H1 (cell line): ENCODE measurements around the gene RTF2. TPM values are rescaled to one million over a fixed set of nuclear protein-coding genes. Genes with fewer than 3 reads are reported as not detected.
"Not testable (repeated sequence)": the region's sequence is repeated elsewhere in the genome, so short reads cannot be mapped to it uniquely, and the experiment has no call there.

Experiments
- CTCF ChIA-PET: fragments of 300-600 bp; sonication (Branson Sonifier 250); formaldehyde crosslinking; loops from one replicate; lab custom pipeline; 2021; ENCODE audit not compliant: partially characterized antibody; lab: Charles Lee
- POLR2A ChIA-PET: fragments of 300-600 bp; sonication (Branson Sonifier 250); formaldehyde crosslinking; loops from one replicate; lab custom pipeline; 2021; ENCODE audit warnings: inconsistent platforms; ENCODE audit not compliant: partially characterized antibody; lab: Charles Lee
- DNase-seq, 2 experiments: peaks; one replicate each; pipeline versions ENCODE4 v3.0.0 to v3.0.0-alpha.2; 2010 to 2022; ENCODE audit warnings: low spot score in 2 of 2, low read depth in 1 of 2, mixed read lengths in 1 of 2
- FAIRE-seq: peaks from 2 replicates; lab custom pipeline; 2011; peaks lifted over from hg19 to GRCh38; lab: Jason Lieb, UNC
- H2AFZ ChIP-seq: 2 replicates; pipeline ENCODE4 v1.8.1; 2012; ENCODE audit warnings: low read length, inconsistent platforms
- H2AK5ac ChIP-seq: 2 replicates; pipeline ENCODE4 v1.6.1; 2013; ENCODE audit warnings: low read depth, low read length
- H2BK120ac ChIP-seq: replicated peaks from 2 replicates; pipeline ENCODE3; 2013; ENCODE audit warnings: low read depth, low read length, inconsistent platforms
- H2BK12ac ChIP-seq: 2 replicates; pipeline ENCODE4 v1.6.1; 2013; ENCODE audit warnings: low read depth, low read length
- H2BK15ac ChIP-seq: 2 replicates; pipeline ENCODE4 v1.6.1; 2013; ENCODE audit warnings: low read length
- H2BK20ac ChIP-seq: 2 replicates; pipeline ENCODE4 v1.6.1; 2013; ENCODE audit warnings: low read length
- H2BK5ac ChIP-seq: 2 replicates; pipeline ENCODE4 v1.6.1; 2013; ENCODE audit warnings: low read depth, low read length
- H3K14ac ChIP-seq: 2 replicates; pipeline ENCODE4 v1.6.1; 2013; ENCODE audit warnings: inconsistent platforms; ENCODE audit not compliant: insufficient read length
- H3K18ac ChIP-seq: 2 replicates; pipeline ENCODE4 v1.6.1; 2013; ENCODE audit warnings: low read length; ENCODE audit errors: extremely low read depth
- H3K23ac ChIP-seq: 2 replicates; pipeline ENCODE4 v1.6.1; 2013; ENCODE audit warnings: inconsistent platforms; ENCODE audit not compliant: insufficient read length
- H3K23me2 ChIP-seq: 2 replicates; pipeline ENCODE4 v1.6.1; 2013; ENCODE audit warnings: low read depth, low read length
- H3K27ac ChIP-seq: 2 replicates; pipeline ENCODE4 v1.6.1; 2011; ENCODE audit warnings: low read depth, low read length, inconsistent platforms
- H3K27me3 ChIP-seq, 4 experiments: replicated peaks in 1 of 4; 1 replicate in 1 of 4; 2 replicates in 3 of 4; pipeline versions ENCODE4 v1.6.1 to v1.8.1; 2011 to 2013; ENCODE audit warnings: low read length in 3 of 4, mild to moderate bottlenecking in 3 of 4, inconsistent platforms in 2 of 4, mixed read lengths in 2 of 4, moderate library complexity in 1 of 4; ENCODE audit not compliant: control insufficient read depth in 3 of 4, insufficient read depth in 3 of 4; ENCODE audit errors: extremely low read depth in 1 of 4
- H3K36me3 ChIP-seq, 4 experiments: 2 replicates each; pipeline versions ENCODE4 v1.6.1 to v1.8.1; 2011 to 2013; ENCODE audit warnings: mild to moderate bottlenecking in 4 of 4, low read length in 3 of 4, moderate library complexity in 2 of 4, control low read depth in 1 of 4, inconsistent platforms in 1 of 4; ENCODE audit not compliant: insufficient read depth in 4 of 4, control insufficient read depth in 2 of 4
- H3K4ac ChIP-seq: replicated peaks from 2 replicates; pipeline ENCODE3; 2013; ENCODE audit warnings: low read length, low read depth, mixed read lengths, inconsistent platforms; ENCODE audit not compliant: insufficient read length
- H3K4me1 ChIP-seq, 4 experiments: replicated peaks in 1 of 4; 1 replicate in 1 of 4; 2 replicates in 3 of 4; pipeline versions ENCODE4 v1.6.1 to v1.8.1; 2011 to 2013; ENCODE audit warnings: low read length in 3 of 4, inconsistent platforms in 2 of 4, mixed read lengths in 1 of 4; ENCODE audit not compliant: insufficient read depth in 4 of 4, control insufficient read depth in 3 of 4
- H3K4me2 ChIP-seq, 2 experiments: 2 replicates each; pipeline versions ENCODE4 v1.6.1 to v1.8.1; 2011 to 2013; ENCODE audit warnings: low read depth in 2 of 2, low read length in 2 of 2, control low read depth in 1 of 2, inconsistent platforms in 1 of 2, mild to moderate bottlenecking in 1 of 2; ENCODE audit not compliant: insufficient read depth in 1 of 2
- H3K4me3 ChIP-seq, 4 experiments: fragments of 200-600, 300-600 bp in 1 of 4; sonication (generic), shearing (Covaris generic), sonication (Bioruptor Twin) in 1 of 4; 2 replicates each; pipeline versions ENCODE4 v1.5.1 to v1.8.1; 2011 to 2016; ENCODE audit warnings: low read length in 4 of 4, low read depth in 3 of 4, control low read depth in 2 of 4, inconsistent platforms in 2 of 4, mild to moderate bottlenecking in 2 of 4, mixed read lengths in 1 of 4, moderate library complexity in 1 of 4; ENCODE audit not compliant: insufficient read depth in 2 of 4; ENCODE audit errors: extremely low read depth in 1 of 4
- H3K56ac ChIP-seq: replicated peaks from 2 replicates; pipeline ENCODE3; 2013; ENCODE audit warnings: low read depth, mild to moderate bottlenecking, mixed read lengths, low read length, inconsistent platforms; ENCODE audit not compliant: insufficient read length
- H3K79me1 ChIP-seq: 2 replicates; pipeline ENCODE4 v1.6.1; 2013; ENCODE audit warnings: low read depth, low read length, control low read depth
- H3K79me2 ChIP-seq, 2 experiments: 2 replicates each; pipeline versions ENCODE4 v1.6.1 to v1.8.1; 2012 to 2013; ENCODE audit warnings: low read length in 2 of 2, mild to moderate bottlenecking in 2 of 2, inconsistent platforms in 1 of 2; ENCODE audit not compliant: insufficient read depth in 2 of 2, control insufficient read depth in 1 of 2
- H3K9ac ChIP-seq, 4 experiments: replicated peaks in 1 of 4; 1 replicate in 1 of 4; 2 replicates in 3 of 4; pipeline versions ENCODE4 v1.6.1 to v1.8.1; 2011 to 2013; ENCODE audit warnings: low read depth in 3 of 4, low read length in 3 of 4, control low read depth in 2 of 4, mild to moderate bottlenecking in 2 of 4, moderate library complexity in 2 of 4, inconsistent platforms in 1 of 4; ENCODE audit errors: extremely low read depth in 1 of 4
- H3K9me3 ChIP-seq, 2 experiments: 2 replicates each; pipeline versions ENCODE4 v1.6.1 to v1.8.1; 2012 to 2013; ENCODE audit warnings: mild to moderate bottlenecking in 2 of 2, moderate library complexity in 2 of 2, control low read depth in 1 of 2, inconsistent platforms in 1 of 2, low read depth in 1 of 2, low read length in 1 of 2, mixed read lengths in 1 of 2; ENCODE audit not compliant: insufficient read depth in 2 of 2
- H4K20me1 ChIP-seq, 2 experiments: replicated peaks in 1 of 2; 2 replicates each; pipeline versions ENCODE3 to v1.8.1; 2011 to 2013; ENCODE audit warnings: inconsistent platforms in 2 of 2, low read length in 2 of 2, mild to moderate bottlenecking in 1 of 2; ENCODE audit not compliant: insufficient read depth in 2 of 2, control insufficient read depth in 1 of 2
- H4K5ac ChIP-seq: 2 replicates; pipeline ENCODE4 v1.6.1; 2013; ENCODE audit warnings: low read length, low read depth, mixed read lengths, inconsistent platforms; ENCODE audit not compliant: insufficient read length
- H4K8ac ChIP-seq: 2 replicates; pipeline ENCODE4 v1.8.0; 2013; ENCODE audit warnings: mild to moderate bottlenecking, moderate library complexity, low read length, inconsistent platforms; ENCODE audit not compliant: insufficient read depth; ENCODE audit errors: extremely low read depth
- H4K91ac ChIP-seq: replicated peaks from 2 replicates; pipeline ENCODE3; 2013; ENCODE audit warnings: low read length, mixed read lengths, inconsistent platforms; ENCODE audit not compliant: insufficient read length
- WGBS, 2 experiments: shearing (Covaris generic) in 1 of 2; methylation state at CpG; one replicate each; pipeline versions ENCODE4 v1.1.6 to v1.1.7; 2013 to 2015; ENCODE audit warnings: low lambda C conversion rate in 2 of 2, mixed read lengths in 2 of 2, inconsistent platforms in 1 of 2, low coverage in 1 of 2, missing lambda C conversion rate in 1 of 2; ENCODE audit not compliant: insufficient replicate concordance in 2 of 2, insufficient coverage in 1 of 2, insufficient read length in 1 of 2; ENCODE audit errors: extremely low coverage in 1 of 2, missing lambda C conversion rate in 1 of 2; 5-methylcytosine and 5-hydroxymethylcytosine counted together
- polyA plus RNA-seq, 7 experiments: library from polyadenylated mRNA; depleted of rRNA in 3 of 7; stranded (reverse) in 5 of 7; unstranded in 2 of 7; fragments of >200 nt in 5 of 7; fragments of 200-250 nt in 2 of 7; gene quantifications; 1 replicate in 5 of 7; 2 replicates in 1 of 7; 4 replicates in 1 of 7; pipeline versions ENCODE4 v1.2.1 to v1.2.3, GENCODE V29; 2011 to 2013; ENCODE audit warnings: missing spikeins in 2 of 7, mixed read lengths in 2 of 7
- total RNA-seq: library from RNA; stranded (reverse); fragmentation: NEBNext Ultra II Directional; extraction: Animal tissue kit (Norgen Biotek cat#: 25700); gene quantifications from 2 replicates; pipeline ENCODE4 v1.2.1, GENCODE V29; 2021

Gene RTF2
- total and polyA plus RNA-seq, 2 of the 8 experiments (the other 6 are each of a cell fraction or from before 2014, with no cell fraction given), result 33.9 to 51.2 TPM

DNA sequence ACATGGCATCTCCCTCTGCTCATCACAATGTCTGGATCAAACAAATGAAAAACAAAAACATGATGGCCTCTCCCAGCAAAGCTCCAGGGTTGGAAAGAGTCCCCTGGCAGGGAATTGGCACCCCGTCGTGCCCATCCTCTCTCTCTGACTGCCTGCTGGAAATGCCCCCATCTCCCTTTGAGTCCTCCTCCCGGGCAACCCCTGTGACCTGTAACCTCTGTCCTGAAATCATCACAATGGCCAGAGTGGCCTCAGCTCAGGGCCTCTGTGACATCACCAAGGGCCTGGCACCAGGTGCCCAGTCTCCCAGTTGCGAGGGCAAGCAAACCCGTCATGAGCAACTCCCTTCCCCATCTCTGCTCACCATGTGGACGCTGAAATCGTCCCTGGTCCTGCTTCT is 56.0 kb downstream of the RTF2 start, which contains the start of gene FAM209A:
Gene FAM209A (plus strand): TSS at position 301 of the 400 bp plus-strand sequence. CDS start 65 bp downstream, at position 366.
- H3K23ac ChIP-seq, H2BK12ac ChIP-seq, H2BK120ac ChIP-seq, H3K18ac ChIP-seq, H3K56ac ChIP-seq, H3K4me2 ChIP-seq, H3K79me2 ChIP-seq, POLR2A ChIA-PET, H2BK20ac ChIP-seq, H2BK5ac ChIP-seq, H3K9ac ChIP-seq, H2AFZ ChIP-seq, H3K14ac ChIP-seq, H3K79me1 ChIP-seq, H4K8ac ChIP-seq, DNase-seq, H3K4ac ChIP-seq, H2AK5ac ChIP-seq, FAIRE-seq, H3K27me3 ChIP-seq, H2BK15ac ChIP-seq, H3K4me1 ChIP-seq, H3K23me2 ChIP-seq, H3K4me3 ChIP-seq, H3K27ac ChIP-seq, H4K5ac ChIP-seq, H4K91ac ChIP-seq, H4K20me1 ChIP-seq: not testable (repeated sequence)
- Histone ChIP-seq H3K9me3 (peaks cover 7 to 21% of the 10 kb centered on the region in 2 experiments; a peak in 2 of 4 replicates), H3K36me3 (peaks cover 0 to 11% (median 3%) of the 10 kb centered on the region in 4 experiments; a peak in 3 of 8 replicates)
- CTCF ChIA-PET, result interaction anchor here (1.3 kb wide), 1 partner anchor 54 kb away, joined by 3 read pairs; no protein-coding TSS in a partner anchor
- 86% methylated on average over 6 of the region's 7 CpGs; no CpG with 5 or more reads in 1 of the 2 experiments for WGBS, 2 experiments
